SK-N-SH (cell line): Measurements from ENCODE around the gene IL4R. TPM values are rescaled to one million over a fixed set of nuclear protein-coding genes. Genes with fewer than 3 reads are reported as not detected.
A peak's percentile ranks its signal among the peaks of the same experiment; 100 is the strongest.

Source experiments
- CTCF ChIA-PET: fragments of 300-600, 350-600 bp; formaldehyde crosslinking; extraction: SDS; loops from one replicate; lab custom pipeline; 2021; lab: Yijun Ruan, JAX
- POLR2A ChIA-PET: fragments of 350-600 bp; sonication (Branson Sonifier 250); formaldehyde crosslinking; extraction: SDS; loops from one replicate; lab custom pipeline; 2020; ENCODE audit warnings: antibody characterized with exemption, inconsistent platforms; lab: Yijun Ruan, JAX
- DNase-seq: peaks from one replicate; pipeline ENCODE4 v3.0.0; 2012
- H2AFZ ChIP-seq: fragments of 200-600 bp; sonication (generic); 2 replicates; pipeline ENCODE4 v1.8.1; 2016; ENCODE audit warnings: antibody characterized with exemption, mild to moderate bottlenecking, low read depth
- H3F3A ChIP-seq: fragments of 200-600 bp; sonication (generic); replicated peaks from 2 replicates; pipeline ENCODE3; 2016; ENCODE audit warnings: antibody characterized with exemption, mild to moderate bottlenecking; ENCODE audit not compliant: insufficient read depth
- H3K27ac ChIP-seq, 2 experiments: fragments of 200-500 bp in 1 of 2; fragments of 200-600 bp in 1 of 2; sonication (Bioruptor generic) in 1 of 2; sonication (generic), shearing (Covaris generic) in 1 of 2; 2 replicates each; pipeline versions ENCODE4 v1.5.1 to v1.6.1; 2014 to 2016; ENCODE audit warnings: low read depth in 2 of 2, inconsistent platforms in 1 of 2, low read length in 1 of 2, mild to moderate bottlenecking in 1 of 2, mixed read lengths in 1 of 2
- H3K27me3 ChIP-seq: fragments of 200-600 bp; sonication (generic), shearing (Covaris generic); 2 replicates; pipeline ENCODE4 v1.6.1; 2016; ENCODE audit warnings: mixed run types; ENCODE audit not compliant: insufficient read depth
- H3K36me3 ChIP-seq, 2 experiments: fragments of 200-500 bp in 1 of 2; fragments of 200-600 bp in 1 of 2; sonication (Bioruptor generic) in 1 of 2; sonication (generic) in 1 of 2; replicated peaks in 1 of 2; 2 replicates each; pipeline versions ENCODE3 to v1.5.1; 2014 to 2016; ENCODE audit warnings: low read length in 1 of 2, mild to moderate bottlenecking in 1 of 2; ENCODE audit not compliant: insufficient read depth in 2 of 2, control insufficient read depth in 1 of 2
- H3K4me1 ChIP-seq, 2 experiments: fragments of 200-500 bp in 1 of 2; fragments of 200-600 bp in 1 of 2; sonication (Bioruptor generic) in 1 of 2; sonication (generic), shearing (Covaris generic) in 1 of 2; 2 replicates each; pipeline versions ENCODE4 v1.5.1 to v1.6.1; 2014 to 2016; ENCODE audit warnings: low read depth in 1 of 2, low read length in 1 of 2, mixed run types in 1 of 2; ENCODE audit not compliant: insufficient read depth in 2 of 2, control insufficient read depth in 1 of 2
- H3K4me2 ChIP-seq: fragments of 200-600 bp; sonication (generic), shearing (Covaris generic); 2 replicates; pipeline ENCODE4 v1.6.1; 2017; ENCODE audit warnings: mixed run types
- H3K4me3 ChIP-seq, 2 experiments: fragments of 200-500 bp in 1 of 2; fragments of 200-600 bp in 1 of 2; sonication (Bioruptor generic) in 1 of 2; sonication (generic), shearing (Covaris generic) in 1 of 2; 2 replicates each; pipeline versions ENCODE4 v1.5.1 to v1.8.1; 2014 to 2016; ENCODE audit warnings: low read depth in 2 of 2, inconsistent platforms in 1 of 2, low read length in 1 of 2, mild to moderate bottlenecking in 1 of 2, mixed read lengths in 1 of 2, moderate library complexity in 1 of 2
- H3K79me2 ChIP-seq: fragments of 200-600 bp; sonication (generic); 2 replicates; pipeline ENCODE4 v1.8.1; 2017; ENCODE audit warnings: mild to moderate bottlenecking; ENCODE audit not compliant: insufficient read depth
- H3K9ac ChIP-seq: fragments of 200-600 bp; sonication (generic); 2 replicates; pipeline ENCODE4 v1.6.1; 2017; ENCODE audit warnings: mixed run types
- H3K9me2 ChIP-seq: fragments of 200-600 bp; sonication (generic); 2 replicates; pipeline ENCODE4 v1.6.1; 2017; ENCODE audit warnings: mixed run types
- H3K9me3 ChIP-seq: fragments of 200-600 bp; sonication (generic); 2 replicates; pipeline ENCODE4 v1.6.1; 2017; ENCODE audit warnings: mixed run types, mild to moderate bottlenecking, moderate library complexity
- H4K20me1 ChIP-seq: fragments of 200-600 bp; sonication (generic); 2 replicates; pipeline ENCODE4 v1.6.1; 2017; ENCODE audit warnings: mild to moderate bottlenecking, mixed run types; ENCODE audit not compliant: insufficient read depth
- CTCF ChIP-seq: fragments of 200-600 bp; sonication (generic); IDR thresholded peaks from 2 replicates; pipeline ENCODE4 v1.6.1; 2017; ENCODE audit warnings: antibody characterized with exemption, mild to moderate bottlenecking, moderate library complexity
- ELF1 ChIP-seq: IDR thresholded peaks from 2 replicates; pipeline ENCODE4 v1.4.0; 2012
- EP300 ChIP-seq, 2 experiments: IDR thresholded peaks; 2 replicates each; pipeline versions ENCODE4 v1.4.0 to v1.6.1; 2012; ENCODE audit warnings: borderline replicate concordance in 1 of 2, low read depth in 1 of 2, low read length in 1 of 2
- FOSL2 ChIP-seq: IDR thresholded peaks from 2 replicates; pipeline ENCODE4 v1.4.0; 2012; ENCODE audit warnings: low read depth, mild to moderate bottlenecking, moderate library complexity, borderline replicate concordance
- GABPA ChIP-seq: IDR thresholded peaks from 2 replicates; pipeline ENCODE4 v1.4.0; 2012; ENCODE audit warnings: low read depth, mild to moderate bottlenecking
- MAX ChIP-seq: IDR thresholded peaks from 2 replicates; pipeline ENCODE4 v1.4.0; 2012; ENCODE audit warnings: low read depth
- MXI1 ChIP-seq: IDR thresholded peaks from 2 replicates; pipeline ENCODE4 v1.6.1; 2012; ENCODE audit warnings: mild to moderate bottlenecking, low read depth, low read length, improper control_type of control experiment
- POLR2AphosphoS5 ChIP-seq: IDR thresholded peaks from 2 replicates; pipeline ENCODE4 v1.6.1; 2012; ENCODE audit warnings: low read depth, low read length
- RFX5 ChIP-seq: IDR thresholded peaks from 2 replicates; pipeline ENCODE4 v1.6.1; 2012; ENCODE audit warnings: mild to moderate bottlenecking, improper control_type of control experiment, low read length
- SIN3A ChIP-seq: IDR thresholded peaks from 2 replicates; pipeline ENCODE4 v1.6.1; 2012; ENCODE audit warnings: low read depth, mild to moderate bottlenecking, low read length, moderate library complexity, borderline replicate concordance
- TCF12 ChIP-seq: IDR thresholded peaks from 2 replicates; pipeline ENCODE4 v1.4.0; 2012
- TEAD4 ChIP-seq: IDR thresholded peaks from 2 replicates; pipeline ENCODE4 v1.4.0; 2012; ENCODE audit warnings: mild to moderate bottlenecking, borderline replicate concordance; ENCODE audit not compliant: insufficient read depth
- WGBS: methylation state at CpG from one replicate; pipeline ENCODE4 v1.1.6; 2017; ENCODE audit warnings: low lambda C conversion rate; 5-methylcytosine and 5-hydroxymethylcytosine counted together
- polyA plus RNA-seq, 3 experiments: library from polyadenylated mRNA; depleted of rRNA; stranded (reverse); fragments of >200 nt; gene quantifications; 2 replicates each; pipeline ENCODE4 v1.2.3, GENCODE V29; 2012

The IL4R gene
- polyA plus RNA-seq, 1 of the 3 experiments (the other 2 are of a cell fraction): 16.1 TPM

GRCh38 chr16:27269300-27270150 is 44.2 kb upstream of the IL4R start:
- WGBS: 75% methylated on average over 9 of the region's 9 CpGs
- Histone ChIP-seq H3K9ac (peak overlapping the region; percentile 70; the same call in 1 of the 2 replicates), H4K20me1 (no peaks in the 10 kb centered on the region), H3K79me2 (peaks cover 10% of the 10 kb centered on the region; the same call in 1 of the 2 replicates), H3K4me3 (peak overlapping the region; percentile 73 to 78), H2AFZ (peak overlapping the region; percentile 92), H3K27me3 (no peaks in the 10 kb centered on the region), H3K36me3 (no peaks in the 10 kb centered on the region), H3K4me2 (peak overlapping the region; percentile 82), H3K4me1 (peaks cover 4 to 6% of the 10 kb centered on the region in 2 experiments; a peak in 2 of 4 replicates), H3K27ac (no peak overlapping the region), H3K9me2 (no peaks in the 10 kb centered on the region), H3F3A (peaks cover 7% of the 10 kb centered on the region), H3K9me3 (no peaks in the 10 kb centered on the region)
- ChIA-PET CTCF (interaction anchor here (2.5 kb wide), 1 partner anchor 35 kb away, joined by 10 read pairs; no protein-coding TSS in a partner anchor), POLR2A (no interaction called here)
- no peak for DNase-seq
- TF ChIP-seq TCF12 (no peak), TEAD4 (no peak), GABPA (no peak), MXI1 (no peak), ELF1 (no peak), SIN3A (no peak), RFX5 (no peak), EP300 (IDR thresholded peaks at IDR 0.05; ENCODE audit: borderline replicate concordance in 1 of 2, low read depth in 1 of 2, low read length in 1 of 2) (no peak), FOSL2 (no peak)

GRCh38 chr16:27270349-27270748 is 43.4 kb upstream of the IL4R start:
- Histone ChIP-seq H3K27me3 (no peaks in the 10 kb centered on the region), H3K27ac (no peak overlapping the region), H3K9me2 (no peaks in the 10 kb centered on the region), H2AFZ (no peak overlapping the region), H3K4me3 (no peak overlapping the region), H3K36me3 (no peaks in the 10 kb centered on the region), H3K9me3 (no peaks in the 10 kb centered on the region), H3K9ac (no peak overlapping the region), H3F3A (peaks cover 7% of the 10 kb centered on the region), H3K79me2 (peaks cover 10% of the 10 kb centered on the region; the same call in 1 of the 2 replicates), H4K20me1 (no peaks in the 10 kb centered on the region), H3K4me1 (peaks cover 4 to 5% of the 10 kb centered on the region in 2 experiments; a peak in 2 of 4 replicates), H3K4me2 (no peak overlapping the region)
- POLR2A ChIA-PET: no interaction called here
- CTCF ChIA-PET: interaction anchor here (2.5 kb wide), 1 partner anchor 36 kb away, joined by 10 read pairs; no protein-coding TSS in a partner anchor
- TF ChIP-seq CTCF: no peak
- no peak for TF ChIP-seq TCF12
- no peak for TF ChIP-seq POLR2AphosphoS5
- no peak for TF ChIP-seq MAX
- WGBS: 91% methylated on average over 4 of the region's 4 CpGs
- no peak for DNase-seq
